ENCODE data around the gene CAPNS2. TPM values are rescaled to one million over a fixed set of nuclear protein-coding genes. Genes with fewer than 3 reads are reported as not detected.
"Not testable (repeated sequence)": the region's sequence is repeated elsewhere in the genome, so short reads cannot be mapped to it uniquely, and the experiment has no call there.

The CAPNS2 gene
- total RNA-seq, 1 donor: 0.81 TPM

GRCh38 chr16:55567382-55567781 is 898 bp downstream of the CAPNS2 start:
- no peak for DNase-seq (ENCODE audit: low read depth in 2 of 3, low spot score in 2 of 3)

GRCh38 chr16:55568207-55568606 is 1.7 kb downstream of the CAPNS2 start:
- no peak for DNase-seq (ENCODE audit: low read depth in 2 of 3, low spot score in 2 of 3)

GRCh38 chr16:55569025-55569424 is 2.5 kb downstream of the CAPNS2 start:
- DNase-seq (ENCODE audit: low read depth in 2 of 3, low spot score in 2 of 3): no peak

GRCh38 chr16:55570159-55570558 is 3.7 kb downstream of the CAPNS2 start:
- no peak for DNase-seq (ENCODE audit: low read depth in 2 of 3, low spot score in 2 of 3)

- DNase-seq (ENCODE audit: low read depth in 2 of 3, low spot score in 2 of 3): no peak
Measured at GRCh38 chr16:55571191-55571897, 4.9 kb downstream of the CAPNS2 start.

GRCh38 chr16:55572439-55572838 is 6.0 kb downstream of the CAPNS2 start:
- peak in 1 of 3 donors; percentile 32 for DNase-seq (ENCODE audit: low read depth in 2 of 3, low spot score in 2 of 3)

- peak in 2 of 3 donors; percentile 9 to 45 for DNase-seq (ENCODE audit: low read depth in 2 of 3, low spot score in 2 of 3)
Measured at GRCh38 chr16:55574811-55575210, 8.3 kb downstream of the CAPNS2 start.

GRCh38 chr16:55575496-55575895 is 9.0 kb downstream of the CAPNS2 start:
- DNase-seq (ENCODE audit: low read depth in 2 of 3, low spot score in 2 of 3): no peak

- DNase-seq (ENCODE audit: low read depth in 2 of 3, low spot score in 2 of 3): no peak
Measured at GRCh38 chr16:55576384-55576783, 9.9 kb downstream of the CAPNS2 start.

GRCh38 chr16:55577887-55578286 is 11.4 kb downstream of the CAPNS2 start:
- DNase-seq (ENCODE audit: low read depth in 2 of 3, low spot score in 2 of 3): peak in 1 of 3 donors; percentile 18

GRCh38 chr16:55585631-55586030 is 19.1 kb downstream of the CAPNS2 start:
- DNase-seq (ENCODE audit: low read depth in 2 of 3, low spot score in 2 of 3): no peak

- DNase-seq (ENCODE audit: low read depth in 2 of 3, low spot score in 2 of 3): no peak
Measured at GRCh38 chr16:55588799-55589198, 22.3 kb downstream of the CAPNS2 start.

- DNase-seq (ENCODE audit: low read depth in 2 of 3, low spot score in 2 of 3): peak in 1 of 3 donors; percentile 63
Measured at GRCh38 chr16:55592306-55592705, 25.8 kb downstream of the CAPNS2 start.

- DNase-seq (ENCODE audit: low read depth in 2 of 3, low spot score in 2 of 3): peak in 1 of 3 donors; percentile 46
Measured at GRCh38 chr16:55597928-55598327, 31.4 kb downstream of the CAPNS2 start.

- no peak for DNase-seq (ENCODE audit: low read depth in 2 of 3, low spot score in 2 of 3)
Measured at GRCh38 chr16:55605754-55606336, 39.4 kb downstream of the CAPNS2 start.

- DNase-seq (ENCODE audit: low read depth in 2 of 3, low spot score in 2 of 3): no peak
Measured at GRCh38 chr16:55613613-55614335, 47.3 kb downstream of the CAPNS2 start.

- peak in 2 of 3 donors; percentile 55 to 92 for DNase-seq (ENCODE audit: low read depth in 2 of 3, low spot score in 2 of 3)
Measured at GRCh38 chr16:55615071-55615470, 48.6 kb downstream of the CAPNS2 start.

GRCh38 chr16:55615670-55616069 is 49.2 kb downstream of the CAPNS2 start:
- not testable (repeated sequence) for DNase-seq (ENCODE audit: low read depth in 2 of 3, low spot score in 2 of 3)

All from hematopoietic multipotent progenitor cell (in vitro differentiated cells).